Stimulated activated CD4-positive, alpha-beta T cell treated with anti-CD3 and anti-CD28 coated beads, Interleukin-1b, Interleukin-23, amount 100 ng/mL, for 1 hour (primary cell): ENCODE measurements around the gene DCST1.
A peak's percentile ranks its signal among the peaks of the same experiment; 100 is the strongest.

Experiments
- DNase-seq, 2 donors: peaks; one replicate each; pipeline ENCODE4 v3.0.0-alpha.2; 2020; ENCODE audit warnings: low read depth in 2 of 2

DCST1 gene

GRCh38 chr1:155075535-155075934 is 41.9 kb downstream of the DCST1 start:
- no peak for DNase-seq

GRCh38 chr1:155076371-155076770 is 42.7 kb downstream of the DCST1 start:
- no peak for DNase-seq

- DNase-seq, result no peak
Observed at GRCh38 chr1:155077346-155077745, 43.7 kb downstream of the DCST1 start.

GRCh38 chr1:155077758-155078445 is 44.3 kb downstream of the DCST1 start:
- no peak for DNase-seq

GRCh38 chr1:155078469-155079209 is 45.0 kb downstream of the DCST1 start, which contains the start of gene EFNA3:
Gene EFNA3 (plus strand): TSS chr1:155078837. CDS start chr1:155078942, 105 bp downstream.
- DNase-seq, result peak in 1 of 2 donors; percentile 49

- no peak for DNase-seq
Observed at GRCh38 chr1:155079210-155079486, 45.5 kb downstream of the DCST1 start.

- no peak for DNase-seq
Observed at GRCh38 chr1:155079487-155080311, 46.1 kb downstream of the DCST1 start.

- DNase-seq, result no peak
Observed at GRCh38 chr1:155080312-155081228, 46.9 kb downstream of the DCST1 start.

- DNase-seq, result no peak
Observed at GRCh38 chr1:155081472-155082300, 48.1 kb downstream of the DCST1 start.

- no peak for DNase-seq
Observed at GRCh38 chr1:155082301-155083051, 48.9 kb downstream of the DCST1 start.

- DNase-seq, result no peak
Observed at GRCh38 chr1:155083052-155083541, 49.5 kb downstream of the DCST1 start.

- DNase-seq, result no peak
Observed at GRCh38 chr1:155083865-155084721, 50.5 kb downstream of the DCST1 start.

- peak; percentile 68 to 83 for DNase-seq
Observed at GRCh38 chr1:155084722-155085503, 51.3 kb downstream of the DCST1 start.

- peak; percentile 42 to 57 for DNase-seq
Observed at GRCh38 chr1:155085504-155086127, 52.0 kb downstream of the DCST1 start.

- peak; percentile 59 to 77 for DNase-seq
Observed at GRCh38 chr1:155086128-155086741, 52.6 kb downstream of the DCST1 start.

- DNase-seq, result no peak
Observed at GRCh38 chr1:155086856-155087535, 53.4 kb downstream of the DCST1 start.
